ENCODE data around the gene TANK.

Gene TANK

GRCh38 chr2:161160226-161161073 is at the start of gene TANK:
Gene TANK, plus strand, starts transcription at chr2:161160428. Its CDS starts 19,235 bp downstream, at chr2:161179663.
- TF ChIP-seq, protein P1, sequence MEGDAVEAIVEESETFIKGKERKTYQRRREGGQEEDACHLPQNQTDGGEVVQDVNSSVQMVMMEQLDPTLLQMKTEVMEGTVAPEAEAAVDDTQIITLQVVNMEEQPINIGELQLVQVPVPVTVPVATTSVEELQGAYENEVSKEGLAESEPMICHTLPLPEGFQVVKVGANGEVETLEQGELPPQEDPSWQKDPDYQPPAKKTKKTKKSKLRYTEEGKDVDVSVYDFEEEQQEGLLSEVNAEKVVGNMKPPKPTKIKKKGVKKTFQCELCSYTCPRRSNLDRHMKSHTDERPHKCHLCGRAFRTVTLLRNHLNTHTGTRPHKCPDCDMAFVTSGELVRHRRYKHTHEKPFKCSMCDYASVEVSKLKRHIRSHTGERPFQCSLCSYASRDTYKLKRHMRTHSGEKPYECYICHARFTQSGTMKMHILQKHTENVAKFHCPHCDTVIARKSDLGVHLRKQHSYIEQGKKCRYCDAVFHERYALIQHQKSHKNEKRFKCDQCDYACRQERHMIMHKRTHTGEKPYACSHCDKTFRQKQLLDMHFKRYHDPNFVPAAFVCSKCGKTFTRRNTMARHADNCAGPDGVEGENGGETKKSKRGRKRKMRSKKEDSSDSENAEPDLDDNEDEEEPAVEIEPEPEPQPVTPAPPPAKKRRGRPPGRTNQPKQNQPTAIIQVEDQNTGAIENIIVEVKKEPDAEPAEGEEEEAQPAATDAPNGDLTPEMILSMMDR (IDR thresholded peaks at IDR 0.05; ENCODE audit: control extremely low read depth, extremely low read depth, low read depth, missing control alignments): no peak
- ChIA-PET CTCF (interaction anchor here (1.1 kb wide), 1 partner anchor 24 kb away, joined by 3 read pairs; no protein-coding TSS in a partner anchor), POLR2A (no interaction called here)
- peak; percentile 93 for DNase-seq (ENCODE audit: extremely low spot score)

- TF ChIP-seq, protein P1 (IDR thresholded peaks at IDR 0.05; ENCODE audit: control extremely low read depth, extremely low read depth, low read depth, missing control alignments): no peak
- no peak for DNase-seq (ENCODE audit: extremely low spot score)
- ChIA-PET CTCF (interaction anchor here (1.3 to 2.3 kb wide), 2 partner anchors 11 to 23 kb away, joined by 3 to 6 read pairs; no protein-coding TSS in a partner anchor), POLR2A (no interaction called here)
Measured at GRCh38 chr2:161111531-161111930, 48.7 kb upstream of the TANK start.

- ChIA-PET CTCF (interaction anchor here (1.0 to 3.0 kb wide), 6 partner anchors 8 to 22 kb away, joined by 3 to 14 read pairs (median 4); no protein-coding TSS in a partner anchor), POLR2A (no interaction called here)
- TF ChIP-seq, protein P1 (IDR thresholded peaks at IDR 0.05; ENCODE audit: control extremely low read depth, extremely low read depth, low read depth, missing control alignments): no peak
- no peak for DNase-seq (ENCODE audit: extremely low spot score)
Measured at GRCh38 chr2:161112908-161113307, 47.3 kb upstream of the TANK start.

DNA sequence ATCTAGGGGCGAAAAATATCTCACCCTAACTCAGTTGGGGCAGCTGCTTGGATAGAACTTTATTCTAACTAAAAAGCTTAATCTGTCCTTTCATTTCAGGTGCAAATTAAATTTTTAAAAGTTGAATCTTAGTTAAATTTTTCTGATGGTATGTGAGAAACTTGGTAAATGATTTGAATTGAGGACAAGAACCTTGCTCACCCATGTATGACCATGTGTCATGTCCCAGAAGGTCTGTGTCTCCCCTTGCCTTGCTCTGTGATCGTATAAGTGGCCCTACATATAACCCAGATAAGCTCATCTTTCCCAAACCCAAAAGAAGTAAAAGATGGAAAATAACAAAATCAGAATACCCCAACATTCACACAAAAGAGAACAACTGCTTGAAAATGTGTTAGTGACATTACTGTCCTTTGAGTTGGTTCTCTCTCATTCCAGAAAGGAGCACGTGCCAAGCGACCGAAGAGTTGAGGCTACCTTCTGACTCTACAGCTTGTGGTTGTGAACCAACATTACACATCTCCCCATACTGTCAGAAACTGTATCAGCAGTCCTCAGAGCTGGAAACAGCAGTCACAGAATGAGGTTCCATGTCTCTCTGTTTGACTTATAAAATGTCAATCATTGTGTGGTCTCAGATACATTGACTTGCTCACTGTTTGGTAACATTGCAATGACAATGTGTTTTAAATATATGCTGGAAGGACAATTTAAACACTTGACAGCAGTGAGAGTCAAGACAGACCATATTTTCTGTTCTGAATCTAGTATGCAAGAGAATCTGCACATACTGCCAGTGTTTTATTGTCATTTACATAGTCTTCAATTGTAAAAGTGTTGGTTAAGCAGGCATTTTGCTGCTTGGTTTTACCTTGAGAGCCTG is 46.3 kb upstream of the TANK start:
- TF ChIP-seq, protein P1 (IDR thresholded peaks at IDR 0.05; ENCODE audit: control extremely low read depth, extremely low read depth, low read depth, missing control alignments): no peak
- no peak for DNase-seq (ENCODE audit: extremely low spot score)
- POLR2A ChIA-PET: interaction anchor here (0.6 kb wide), 1 partner anchor 8 kb away, joined by 3 read pairs; no protein-coding TSS in a partner anchor
- CTCF ChIA-PET: interaction anchor here (1.1 to 3.0 kb wide), 5 partner anchors 9 to 21 kb away, joined by 3 to 14 read pairs (median 5); no protein-coding TSS in a partner anchor

- CTCF ChIA-PET: interaction anchor here (0.7 to 3.0 kb wide), 6 partner anchors 9 to 51 kb away, joined by 3 to 14 read pairs (median 3); no protein-coding TSS in a partner anchor
- TF ChIP-seq, protein P1 (IDR thresholded peaks at IDR 0.05; ENCODE audit: control extremely low read depth, extremely low read depth, low read depth, missing control alignments): no peak
- POLR2A ChIA-PET: no interaction called here
- no peak for DNase-seq (ENCODE audit: extremely low spot score)
Measured at GRCh38 chr2:161115205-161115604, 45.0 kb upstream of the TANK start.
